Osteoblast (primary cell): ENCODE data around the gene HIP1R. TPM values are rescaled to one million over a fixed set of nuclear protein-coding genes. Genes with fewer than 3 reads are reported as not detected.
"Not testable (repeated sequence)": the region's sequence is repeated elsewhere in the genome, so short reads cannot be mapped to it uniquely, and the experiment has no call there.

ENCODE experiments used
- DNase-seq: peaks from one replicate; pipeline ENCODE4 v3.0.0; 2011; ENCODE audit warnings: low spot score, mixed read lengths; ENCODE audit not compliant: insufficient read length; ENCODE audit errors: missing footprints
- H2AFZ ChIP-seq: 2 replicates; pipeline ENCODE4 v1.6.0; 2011; ENCODE audit warnings: mild to moderate bottlenecking, low read length
- H3K27ac ChIP-seq: 2 replicates; pipeline ENCODE4 v1.5.1; 2011; ENCODE audit warnings: mild to moderate bottlenecking, low read depth, low read length, moderate library complexity
- H3K27me3 ChIP-seq: 2 replicates; pipeline ENCODE4 v1.6.0; 2012; ENCODE audit warnings: mild to moderate bottlenecking, control low read depth, inconsistent platforms, low read length, moderate library complexity; ENCODE audit not compliant: insufficient read depth
- H3K36me3 ChIP-seq: 2 replicates; pipeline ENCODE4 v1.5.1; 2011; ENCODE audit warnings: mild to moderate bottlenecking, low read length, control low read depth, moderate library complexity; ENCODE audit not compliant: insufficient read depth
- H3K4me1 ChIP-seq: 2 replicates; pipeline ENCODE4 v1.5.1; 2011; ENCODE audit warnings: mild to moderate bottlenecking, low read length, control low read depth, moderate library complexity; ENCODE audit not compliant: insufficient read depth
- H3K4me2 ChIP-seq: 2 replicates; pipeline ENCODE4 v1.6.0; 2011; ENCODE audit warnings: mild to moderate bottlenecking, low read length; ENCODE audit not compliant: insufficient read depth
- H3K4me3 ChIP-seq: fragments of 200-600 bp; sonication (generic); 3 replicates; pipeline ENCODE4 v1.5.1; 2012; ENCODE audit warnings: mild to moderate bottlenecking, low read length, inconsistent platforms; ENCODE audit not compliant: insufficient read depth
- H3K79me2 ChIP-seq: 2 replicates; pipeline ENCODE4 v1.6.0; 2012; ENCODE audit warnings: mild to moderate bottlenecking, low read length, control low read depth, inconsistent platforms; ENCODE audit not compliant: insufficient read depth
- H3K9me3 ChIP-seq: 2 replicates; pipeline ENCODE4 v1.5.1; 2011; ENCODE audit warnings: low read depth, low read length, control low read depth
- H4K20me1 ChIP-seq: 2 replicates; pipeline ENCODE4 v1.6.0; 2012; ENCODE audit warnings: mild to moderate bottlenecking, low read length, control low read depth; ENCODE audit not compliant: insufficient read depth
- total RNA-seq: library from RNA; depleted of rRNA; stranded (reverse); fragments of >200 nt; gene quantifications from 2 replicates; pipeline ENCODE4 v1.2.3, GENCODE V29; 2012
- TF ChIP-seq, protein P1 (sequence below): IDR thresholded peaks from 2 replicates; pipeline ENCODE4 v1.5.1; 2011; ENCODE audit warnings: mild to moderate bottlenecking, low read depth, low read length, moderate library complexity; ENCODE audit errors: extremely low read depth

Gene HIP1R
- total RNA-seq, 1 donor = 21.0 TPM

DNA sequence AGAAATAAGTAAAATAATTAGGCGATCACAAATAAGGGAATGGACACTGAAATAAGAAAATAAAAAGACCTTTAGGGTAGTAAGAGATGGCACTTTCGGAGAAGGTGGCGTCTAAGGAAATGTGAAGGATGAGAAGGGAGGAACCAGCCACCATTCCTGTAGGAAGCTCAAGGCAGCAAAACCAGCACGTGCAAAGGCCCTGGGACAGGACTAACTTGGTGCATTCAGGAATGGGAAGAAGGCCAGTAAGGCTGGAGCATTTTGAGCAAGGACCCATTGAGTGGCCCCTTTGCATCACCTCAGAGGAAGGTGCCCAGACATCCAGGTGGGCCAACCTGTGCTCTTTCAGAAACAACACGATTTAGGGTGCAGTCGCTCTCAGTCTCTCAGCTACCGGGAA is 61.4 kb downstream of the HIP1R start:
- Histone ChIP-seq H3K27ac (no peak overlapping the region), H3K4me2 (no peak overlapping the region), H2AFZ (no peak overlapping the region), H3K36me3 (no peaks in the 10 kb centered on the region), H3K9me3 (no peaks in the 10 kb centered on the region), H4K20me1 (peaks cover 10% of the 10 kb centered on the region), H3K4me1 (peaks cover 39% of the 10 kb centered on the region), H3K27me3 (no peaks in the 10 kb centered on the region), H3K79me2 (peaks cover 34% of the 10 kb centered on the region), H3K4me3 (no peak overlapping the region)
- TF ChIP-seq, protein P1, sequence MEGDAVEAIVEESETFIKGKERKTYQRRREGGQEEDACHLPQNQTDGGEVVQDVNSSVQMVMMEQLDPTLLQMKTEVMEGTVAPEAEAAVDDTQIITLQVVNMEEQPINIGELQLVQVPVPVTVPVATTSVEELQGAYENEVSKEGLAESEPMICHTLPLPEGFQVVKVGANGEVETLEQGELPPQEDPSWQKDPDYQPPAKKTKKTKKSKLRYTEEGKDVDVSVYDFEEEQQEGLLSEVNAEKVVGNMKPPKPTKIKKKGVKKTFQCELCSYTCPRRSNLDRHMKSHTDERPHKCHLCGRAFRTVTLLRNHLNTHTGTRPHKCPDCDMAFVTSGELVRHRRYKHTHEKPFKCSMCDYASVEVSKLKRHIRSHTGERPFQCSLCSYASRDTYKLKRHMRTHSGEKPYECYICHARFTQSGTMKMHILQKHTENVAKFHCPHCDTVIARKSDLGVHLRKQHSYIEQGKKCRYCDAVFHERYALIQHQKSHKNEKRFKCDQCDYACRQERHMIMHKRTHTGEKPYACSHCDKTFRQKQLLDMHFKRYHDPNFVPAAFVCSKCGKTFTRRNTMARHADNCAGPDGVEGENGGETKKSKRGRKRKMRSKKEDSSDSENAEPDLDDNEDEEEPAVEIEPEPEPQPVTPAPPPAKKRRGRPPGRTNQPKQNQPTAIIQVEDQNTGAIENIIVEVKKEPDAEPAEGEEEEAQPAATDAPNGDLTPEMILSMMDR = no peak
- DNase-seq = no peak

DNA sequence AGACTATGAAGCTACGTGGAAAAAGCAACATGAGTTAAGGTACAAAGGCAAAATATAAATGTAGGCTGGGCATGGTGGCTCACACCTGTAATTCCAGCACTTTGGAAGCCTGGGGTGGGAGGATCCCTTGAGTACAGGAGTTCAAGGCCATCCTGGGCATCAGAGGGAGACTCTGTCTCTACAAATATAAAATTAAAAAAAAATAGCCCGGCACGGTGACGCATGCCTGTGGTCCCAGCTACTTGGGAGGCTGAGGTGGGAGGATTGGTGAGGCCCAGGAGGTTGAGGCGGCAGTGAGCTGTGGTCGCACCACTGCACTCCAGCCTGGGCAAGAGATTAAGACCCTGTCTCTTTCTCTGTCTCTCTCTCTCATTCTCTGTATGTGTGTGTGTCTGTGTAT is 64.6 kb downstream of the HIP1R start:
- Histone ChIP-seq H3K4me3 (no peak overlapping the region), H3K27me3 (no peaks in the 10 kb centered on the region), H4K20me1 (peaks cover 3% of the 10 kb centered on the region), H3K9me3 (no peaks in the 10 kb centered on the region), H3K36me3 (no peaks in the 10 kb centered on the region), H2AFZ (no peak overlapping the region), H3K4me2 (no peak overlapping the region), H3K4me1 (peaks cover 14% of the 10 kb centered on the region), H3K27ac (no peak overlapping the region), H3K79me2 (peaks cover 8% of the 10 kb centered on the region)
- TF ChIP-seq, protein P1 = no peak
- no peak for DNase-seq

DNA sequence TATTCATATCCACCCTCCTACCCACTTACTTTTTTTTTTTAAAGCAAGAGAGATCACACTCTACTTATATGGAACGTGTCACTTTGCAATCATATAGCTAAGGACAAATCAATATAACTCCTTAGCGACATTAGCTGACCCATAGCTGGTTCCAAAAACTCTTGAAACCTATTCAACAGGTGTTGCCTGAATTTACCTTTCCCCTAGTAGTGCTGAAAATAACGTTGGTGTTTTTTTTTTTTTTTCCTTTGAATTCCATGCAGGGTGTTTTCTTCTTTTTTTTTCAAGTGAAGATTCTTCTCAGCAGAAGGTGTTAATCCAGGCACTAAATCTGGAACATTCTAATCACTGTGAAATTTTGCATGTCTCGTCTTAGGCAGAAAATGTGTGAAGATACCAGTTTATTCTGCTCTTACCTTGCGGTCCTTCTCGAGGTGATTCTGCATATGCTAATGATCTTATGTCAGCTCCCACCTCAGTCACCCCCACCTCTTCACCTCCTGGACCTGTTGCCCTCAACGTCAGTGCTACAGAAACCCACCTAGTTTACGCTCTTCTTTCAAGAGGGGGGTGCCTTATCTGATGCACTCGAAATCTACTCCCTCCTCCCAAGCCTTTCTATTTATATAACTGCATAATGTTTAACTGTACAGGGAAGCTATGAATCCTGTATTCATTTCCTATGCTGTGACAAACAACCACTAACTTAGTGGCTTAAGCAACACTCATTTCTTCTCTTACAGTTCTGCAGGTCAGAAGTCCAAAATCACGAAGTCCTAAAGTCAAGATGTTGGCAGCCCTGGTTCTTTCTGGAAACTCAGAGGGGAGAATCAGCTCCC is 67.8 kb downstream of the HIP1R start:
- no peak overlapping the region for H3K4me2 ChIP-seq
- H3K4me1 ChIP-seq = peaks cover 9% of the 10 kb centered on the region
- H4K20me1 ChIP-seq = no peaks in the 10 kb centered on the region
- no peaks in the 10 kb centered on the region for H3K79me2 ChIP-seq
- no peak overlapping the region for H2AFZ ChIP-seq
- no peaks in the 10 kb centered on the region for H3K36me3 ChIP-seq
- H3K27me3 ChIP-seq = no peaks in the 10 kb centered on the region
- H3K27ac ChIP-seq = no peak overlapping the region
- no peaks in the 10 kb centered on the region for H3K9me3 ChIP-seq
- TF ChIP-seq, protein P1 = no peak
- H3K4me3 ChIP-seq = no peak overlapping the region
- DNase-seq = no peak

DNA sequence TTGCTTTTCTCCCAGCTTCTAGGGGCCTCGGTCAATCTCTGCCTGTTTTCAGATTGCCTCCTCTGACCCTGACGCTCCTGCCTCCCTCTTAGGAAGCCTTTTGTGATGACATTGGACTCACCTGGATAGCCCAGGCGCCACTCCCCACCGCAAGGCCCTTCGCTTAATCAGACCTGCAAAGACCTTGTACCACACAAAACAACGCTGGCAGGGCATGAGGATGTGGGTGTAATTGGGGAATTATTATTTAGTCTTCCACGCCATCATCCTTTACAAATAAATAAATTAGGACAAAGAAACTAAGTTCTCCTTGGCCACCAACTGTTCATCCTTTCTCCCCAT is 68.4 kb downstream of the HIP1R start:
- H2AFZ ChIP-seq = no peak overlapping the region
- H3K4me2 ChIP-seq = no peak overlapping the region
- no peak for DNase-seq
- TF ChIP-seq, protein P1 = no peak
- no peak overlapping the region for H3K27ac ChIP-seq
- H3K9me3 ChIP-seq = no peaks in the 10 kb centered on the region
- H4K20me1 ChIP-seq = no peaks in the 10 kb centered on the region
- no peaks in the 10 kb centered on the region for H3K36me3 ChIP-seq
- H3K79me2 ChIP-seq = no peaks in the 10 kb centered on the region
- H3K4me1 ChIP-seq = peaks cover 3% of the 10 kb centered on the region
- no peaks in the 10 kb centered on the region for H3K27me3 ChIP-seq
- H3K4me3 ChIP-seq = no peak overlapping the region

DNA sequence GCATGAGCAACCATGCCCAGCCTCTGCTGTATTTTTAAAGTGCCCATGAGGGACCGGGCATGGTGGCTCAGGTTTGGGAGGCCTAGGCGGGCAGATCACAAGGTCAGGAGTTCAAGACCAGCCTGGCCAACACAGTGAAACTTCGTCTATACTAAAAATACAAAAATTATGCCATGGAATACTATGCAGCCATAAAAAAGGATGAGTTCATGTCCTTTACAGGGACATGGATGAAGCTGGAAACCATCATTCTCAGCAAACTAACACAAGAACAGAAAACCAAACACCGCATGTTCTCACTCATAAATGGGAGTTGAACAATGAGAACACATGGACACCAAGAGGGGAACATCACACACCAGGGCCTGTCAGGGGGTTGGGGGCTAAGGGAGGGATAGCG is 70.0 kb downstream of the HIP1R start:
- not testable (repeated sequence) for H3K27ac ChIP-seq, H4K20me1 ChIP-seq, H3K36me3 ChIP-seq, H3K9me3 ChIP-seq, H2AFZ ChIP-seq, DNase-seq, H3K4me3 ChIP-seq, H3K27me3 ChIP-seq, H3K4me1 ChIP-seq, H3K79me2 ChIP-seq, H3K4me2 ChIP-seq
